ENCODE results near the gene COL6A6.

COL6A6 gene

DNA sequence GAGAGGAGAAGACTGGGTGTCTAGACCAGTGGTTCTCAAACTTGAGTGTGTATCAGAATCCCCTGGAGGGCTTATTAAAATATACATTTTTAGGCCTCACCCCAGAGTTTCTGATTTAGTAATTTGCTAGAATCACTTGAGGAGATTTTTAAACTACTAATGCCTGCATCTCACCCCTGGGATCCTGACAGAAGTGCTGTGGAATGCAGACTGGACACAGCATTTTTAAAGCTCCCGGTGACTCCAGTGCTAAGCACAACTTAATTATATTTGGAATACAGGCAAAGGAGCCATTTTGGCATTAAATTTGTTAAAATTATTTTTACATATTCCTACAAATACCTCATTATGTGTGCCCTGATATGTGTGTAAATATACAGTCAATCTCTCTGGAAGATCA lies 26.7 kb upstream of the COL6A6 start:
- DNase-seq (ENCODE audit: low read depth in 1 of 2, low spot score in 1 of 2): no peak
- TF ChIP-seq REST (IDR thresholded peaks at IDR 0.05; ENCODE audit: insufficient replicate concordance, low read depth) (no peak), SPI1 (IDR thresholded peaks at IDR 0.05; ENCODE audit: borderline replicate concordance, low read depth) (no peak), GABPA (IDR thresholded peaks at IDR 0.05; ENCODE audit: low read depth) (no peak), POLR2AphosphoS5 (IDR thresholded peaks at IDR 0.05; ENCODE audit: low read depth) (no peak)
- TF ChIP-seq, protein P1, sequence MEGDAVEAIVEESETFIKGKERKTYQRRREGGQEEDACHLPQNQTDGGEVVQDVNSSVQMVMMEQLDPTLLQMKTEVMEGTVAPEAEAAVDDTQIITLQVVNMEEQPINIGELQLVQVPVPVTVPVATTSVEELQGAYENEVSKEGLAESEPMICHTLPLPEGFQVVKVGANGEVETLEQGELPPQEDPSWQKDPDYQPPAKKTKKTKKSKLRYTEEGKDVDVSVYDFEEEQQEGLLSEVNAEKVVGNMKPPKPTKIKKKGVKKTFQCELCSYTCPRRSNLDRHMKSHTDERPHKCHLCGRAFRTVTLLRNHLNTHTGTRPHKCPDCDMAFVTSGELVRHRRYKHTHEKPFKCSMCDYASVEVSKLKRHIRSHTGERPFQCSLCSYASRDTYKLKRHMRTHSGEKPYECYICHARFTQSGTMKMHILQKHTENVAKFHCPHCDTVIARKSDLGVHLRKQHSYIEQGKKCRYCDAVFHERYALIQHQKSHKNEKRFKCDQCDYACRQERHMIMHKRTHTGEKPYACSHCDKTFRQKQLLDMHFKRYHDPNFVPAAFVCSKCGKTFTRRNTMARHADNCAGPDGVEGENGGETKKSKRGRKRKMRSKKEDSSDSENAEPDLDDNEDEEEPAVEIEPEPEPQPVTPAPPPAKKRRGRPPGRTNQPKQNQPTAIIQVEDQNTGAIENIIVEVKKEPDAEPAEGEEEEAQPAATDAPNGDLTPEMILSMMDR (IDR thresholded peaks at IDR 0.05; ENCODE audit: insufficient read depth, low read length): no peak

GRCh38 chr3:130491431-130491830 lies 25.5 kb upstream of the COL6A6 start:
- no peak for DNase-seq (ENCODE audit: low read depth in 1 of 2, low spot score in 1 of 2)

More for the DNA sequence above, 26.7 kb upstream of the COL6A6 start:
- Histone ChIP-seq H3K4me3 (replicated peaks; ENCODE audit: insufficient read depth, low read length) (no peak overlapping the region), H3K27me3 (ENCODE audit: insufficient read depth, poor library complexity, severe bottlenecking) (no peaks in the 10 kb centered on the region), H3K27ac (replicated peaks) (no peak overlapping the region)

GRCh38 chr3:130504701-130505100 lies 12.3 kb upstream of the COL6A6 start:
- peaks cover 3% of the 10 kb centered on the region for H3K27me3 ChIP-seq (ENCODE audit: insufficient read depth, poor library complexity, severe bottlenecking)
- no peak for TF ChIP-seq REST (IDR thresholded peaks at IDR 0.05; ENCODE audit: insufficient replicate concordance, low read depth)
- no peak for TF ChIP-seq GABPA (IDR thresholded peaks at IDR 0.05; ENCODE audit: low read depth)
- TF ChIP-seq SPI1 (IDR thresholded peaks at IDR 0.05; ENCODE audit: borderline replicate concordance, low read depth): no peak
- TF ChIP-seq, protein P1 (IDR thresholded peaks at IDR 0.05; ENCODE audit: insufficient read depth, low read length): no peak
- no peak overlapping the region for H3K4me3 ChIP-seq (replicated peaks; ENCODE audit: insufficient read depth, low read length)
- no peak for DNase-seq (ENCODE audit: low read depth in 1 of 2, low spot score in 1 of 2)
- H3K27ac ChIP-seq (replicated peaks): no peak overlapping the region

More at GRCh38 chr3:130491431-130491830, 25.5 kb upstream of the COL6A6 start:
- no peak for TF ChIP-seq SPI1 (IDR thresholded peaks at IDR 0.05; ENCODE audit: borderline replicate concordance, low read depth)
- Histone ChIP-seq H3K27ac (replicated peaks) (no peak overlapping the region), H3K27me3 (ENCODE audit: insufficient read depth, poor library complexity, severe bottlenecking) (no peaks in the 10 kb centered on the region), H3K4me3 (replicated peaks; ENCODE audit: insufficient read depth, low read length) (no peak overlapping the region)

- no peak for TF ChIP-seq GABPA (IDR thresholded peaks at IDR 0.05; ENCODE audit: low read depth)
- Histone ChIP-seq H3K27ac (replicated peaks) (no peak overlapping the region), H3K4me3 (replicated peaks; ENCODE audit: insufficient read depth, low read length) (no peak overlapping the region), H3K27me3 (ENCODE audit: insufficient read depth, poor library complexity, severe bottlenecking) (peaks cover 3% of the 10 kb centered on the region)
- no peak for DNase-seq (ENCODE audit: low read depth in 1 of 2, low spot score in 1 of 2)
Observed at GRCh38 chr3:130506031-130506430, 10.9 kb upstream of the COL6A6 start.

DNA sequence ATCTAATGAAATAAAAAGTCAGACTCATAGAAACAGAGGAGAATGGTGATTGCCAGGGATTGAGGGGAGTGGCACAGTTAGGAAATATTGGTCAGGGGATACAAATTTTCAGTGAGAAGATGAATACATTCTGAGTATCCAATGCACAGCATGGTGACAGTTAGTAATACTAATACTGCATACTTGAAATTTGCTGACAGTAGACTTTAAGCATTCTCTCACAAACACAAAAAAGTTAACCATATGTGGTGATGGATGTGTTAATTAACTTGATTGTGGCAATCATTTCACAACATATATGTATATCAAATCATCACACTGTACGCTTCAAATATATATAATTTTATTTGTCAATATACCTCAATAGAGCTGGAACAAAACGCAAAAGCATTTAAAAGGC lies 9.2 kb upstream of the COL6A6 start:
- DNase-seq (ENCODE audit: low read depth in 1 of 2, low spot score in 1 of 2): no peak
- Histone ChIP-seq H3K27ac (replicated peaks) (no peak overlapping the region), H3K27me3 (ENCODE audit: insufficient read depth, poor library complexity, severe bottlenecking) (peaks cover 3% of the 10 kb centered on the region), H3K4me3 (replicated peaks; ENCODE audit: insufficient read depth, low read length) (no peak overlapping the region)
- TF ChIP-seq GABPA (IDR thresholded peaks at IDR 0.05; ENCODE audit: low read depth) (no peak), REST (IDR thresholded peaks at IDR 0.05; ENCODE audit: insufficient replicate concordance, low read depth) (no peak), SPI1 (IDR thresholded peaks at IDR 0.05; ENCODE audit: borderline replicate concordance, low read depth) (no peak), POLR2AphosphoS5 (IDR thresholded peaks at IDR 0.05; ENCODE audit: low read depth) (no peak)
- TF ChIP-seq, protein P1 (IDR thresholded peaks at IDR 0.05; ENCODE audit: insufficient read depth, low read length): no peak
